Measurements from ENCODE around the gene COX6B1.
"Not testable (repeated sequence)": the region's sequence is repeated elsewhere in the genome, so short reads cannot be mapped to it uniquely, and the experiment has no call there.

The COX6B1 gene

GRCh38 chr19:35648017-35648961 is at the start of gene COX6B1:
TSS of gene COX6B1 (plus strand) at chr19:35648323. CDS start at chr19:35651244, 2,921 bp downstream.
- peak; percentile 98 for DNase-seq (ENCODE audit: low read depth)

GRCh38 chr19:35601971-35602370 is 46.2 kb upstream of the COX6B1 start:
- DNase-seq (ENCODE audit: low read depth) = no peak

DNA sequence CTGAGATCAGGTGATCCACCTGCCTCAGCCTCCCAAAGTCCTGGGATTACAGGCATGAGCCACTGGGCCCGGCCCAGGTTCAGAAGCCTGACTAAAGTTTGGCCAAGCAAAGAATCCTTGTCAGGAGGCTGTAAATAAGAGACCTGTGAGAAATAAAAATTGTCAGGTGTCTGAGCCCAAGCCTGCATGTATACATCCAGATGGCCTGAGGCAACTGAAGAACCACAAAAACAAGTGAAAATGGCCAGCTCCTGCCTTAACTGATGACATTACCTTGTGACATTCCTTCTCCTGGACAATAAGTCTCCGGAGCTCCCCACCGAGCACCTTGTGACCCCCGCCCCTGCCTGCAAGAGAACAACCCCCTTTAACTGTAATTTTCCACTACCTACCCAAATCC is 43.7 kb upstream of the COX6B1 start:
- DNase-seq (ENCODE audit: low read depth) = not testable (repeated sequence)

DNA sequence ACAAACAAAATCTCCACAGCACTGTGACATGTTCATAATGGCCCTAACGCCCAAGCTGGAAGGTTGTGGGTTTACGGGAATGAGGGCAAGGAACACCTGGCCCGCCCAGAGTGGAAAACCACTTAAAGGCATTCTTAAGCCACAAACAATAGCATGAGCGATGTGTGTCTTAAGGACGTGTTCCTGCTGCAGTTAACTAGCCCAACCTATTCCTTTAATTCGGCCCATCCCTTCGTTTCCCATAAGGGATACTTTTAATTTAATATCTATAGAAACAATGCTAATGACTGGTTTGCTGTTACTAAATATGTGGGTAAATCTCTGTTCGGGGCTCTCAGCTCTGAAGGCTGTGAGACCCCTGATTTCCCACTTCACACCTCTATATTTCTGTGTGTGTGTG is 41.0 kb upstream of the COX6B1 start:
- not testable (repeated sequence) for DNase-seq (ENCODE audit: low read depth)

- DNase-seq (ENCODE audit: low read depth) = no peak
Measured at GRCh38 chr19:35607661-35608060, 40.5 kb upstream of the COX6B1 start.

GRCh38 chr19:35608251-35608650 is 39.9 kb upstream of the COX6B1 start:
- DNase-seq (ENCODE audit: low read depth) = peak; percentile 25

- DNase-seq (ENCODE audit: low read depth) = no peak
Measured at GRCh38 chr19:35609851-35610353, 38.2 kb upstream of the COX6B1 start.

DNA sequence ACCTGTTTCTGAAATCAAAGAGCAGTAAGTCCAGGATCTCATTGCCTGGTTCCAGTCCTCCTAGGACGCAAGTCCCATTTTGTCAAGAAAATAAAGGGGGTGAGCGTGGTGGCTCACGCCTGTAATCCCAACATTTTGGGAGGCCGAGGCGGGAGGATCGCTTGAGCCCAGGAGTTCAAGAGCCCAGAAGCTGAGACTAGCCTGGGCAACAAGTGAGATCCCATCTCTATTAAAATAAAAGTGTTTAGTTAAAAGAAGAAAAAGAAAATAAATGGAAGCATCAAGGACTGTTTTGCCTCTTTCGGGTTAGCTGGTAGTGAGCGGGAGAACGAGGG is 35.9 kb upstream of the COX6B1 start:
- no peak for DNase-seq (ENCODE audit: low read depth)

DNA sequence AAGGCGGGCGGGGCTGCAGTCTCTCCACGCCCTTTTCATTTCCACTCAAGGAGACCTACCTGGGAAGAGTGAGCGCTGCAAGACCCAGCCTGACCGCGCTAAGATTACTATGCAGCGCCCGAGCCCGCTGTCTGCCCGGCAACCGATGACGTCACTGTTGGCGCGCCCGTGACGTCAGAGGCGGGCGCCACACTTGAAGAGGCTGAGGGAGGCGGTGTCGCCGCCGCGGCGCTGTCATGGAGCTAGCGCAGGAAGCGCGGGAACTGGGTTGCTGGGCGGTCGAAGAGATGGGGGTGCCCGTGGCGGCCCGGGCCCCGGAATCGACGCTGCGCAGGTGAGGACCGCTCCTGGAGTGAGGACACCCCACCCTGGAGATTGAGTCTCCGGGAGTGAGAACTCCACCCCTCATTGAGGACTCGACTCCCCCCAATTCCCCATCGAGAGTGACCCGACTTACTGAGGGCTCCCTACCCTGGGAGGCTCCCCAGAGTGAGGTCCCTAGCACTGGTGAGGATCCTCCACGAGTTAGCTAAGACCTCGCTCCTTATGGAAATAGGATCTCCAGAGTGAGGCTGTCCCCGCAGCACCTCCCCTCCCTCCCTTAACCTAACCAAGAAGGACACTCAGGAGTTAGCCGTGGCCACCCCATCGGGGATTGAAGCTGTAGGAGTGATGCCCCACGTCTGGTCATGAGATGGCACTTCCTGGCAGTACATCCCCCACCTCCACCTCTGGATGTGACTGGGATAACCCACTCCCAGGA is 35.4 kb upstream of the COX6B1 start, which contains the start of gene HAUS5:
TSS of gene HAUS5 (plus strand) at position 177 of the 763 bp plus-strand sequence. CDS start at position 237, 60 bp downstream.
- peak; percentile 87 for DNase-seq (ENCODE audit: low read depth)

GRCh38 chr19:35613574-35613973 is 34.5 kb upstream of the COX6B1 start:
- DNase-seq (ENCODE audit: low read depth) = no peak

GRCh38 chr19:35615036-35615435 is 33.1 kb upstream of the COX6B1 start:
- DNase-seq (ENCODE audit: low read depth) = no peak

GRCh38 chr19:35618857-35619256 is 29.3 kb upstream of the COX6B1 start:
- DNase-seq (ENCODE audit: low read depth) = no peak

GRCh38 chr19:35619290-35619923 is 28.7 kb upstream of the COX6B1 start:
- no peak for DNase-seq (ENCODE audit: low read depth)

GRCh38 chr19:35620001-35620400 is 28.1 kb upstream of the COX6B1 start:
- DNase-seq (ENCODE audit: low read depth) = no peak

GRCh38 chr19:35621708-35622107 is 26.4 kb upstream of the COX6B1 start:
- no peak for DNase-seq (ENCODE audit: low read depth)

DNA sequence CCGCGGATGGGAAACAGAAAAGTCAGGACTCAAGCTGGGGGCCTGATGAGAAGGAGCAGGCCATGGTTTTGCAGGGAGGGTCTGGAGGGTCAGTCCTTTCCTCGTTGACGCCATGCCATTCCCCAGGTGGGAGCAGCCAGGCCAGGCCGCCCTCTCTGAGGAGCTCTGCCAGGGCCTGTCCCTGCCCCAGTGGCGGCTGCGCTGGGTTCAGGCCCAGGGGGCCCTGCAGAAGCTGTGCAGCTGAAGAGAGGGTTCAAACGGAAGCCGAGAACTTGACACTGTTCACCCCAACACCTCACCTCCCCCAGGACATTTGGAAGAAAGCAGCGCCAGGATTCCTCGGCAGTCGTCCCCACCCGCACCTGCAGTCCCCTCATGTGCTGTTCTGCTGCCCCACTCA is 25.4 kb upstream of the COX6B1 start:
- DNase-seq (ENCODE audit: low read depth) = no peak

DNA sequence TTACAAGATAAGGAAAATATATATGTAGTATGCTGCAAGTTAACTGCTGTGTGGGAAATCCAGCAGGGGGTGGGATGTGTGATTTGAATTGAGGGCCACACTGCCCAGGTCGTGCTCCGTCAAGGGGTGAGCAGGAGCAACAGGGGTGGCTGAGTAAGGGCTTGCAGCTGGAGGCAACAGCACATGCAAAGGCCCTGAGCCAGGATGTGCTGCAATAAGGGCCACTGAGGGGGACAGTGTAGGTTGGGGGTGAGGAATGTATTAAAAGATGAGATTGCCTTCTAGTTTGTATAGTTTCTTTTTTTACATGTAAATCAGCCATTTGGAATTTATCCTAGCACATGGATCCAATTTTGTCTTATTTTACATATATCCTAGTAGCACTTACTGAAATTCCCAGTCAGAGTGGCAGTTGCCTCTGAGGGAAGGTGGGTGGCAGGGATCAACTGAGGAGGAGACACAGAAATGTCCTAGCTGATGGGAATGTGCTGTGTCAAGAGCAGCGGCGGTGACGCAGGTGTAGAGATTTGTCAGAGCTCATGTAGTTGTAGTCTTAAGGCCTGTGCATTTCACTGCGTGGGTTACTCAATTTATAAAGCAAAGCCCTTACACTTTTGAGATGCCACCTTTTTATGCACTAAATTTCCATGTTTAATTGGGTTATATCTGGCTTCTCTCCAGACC is 24.7 kb upstream of the COX6B1 start:
- no peak for DNase-seq (ENCODE audit: low read depth)

GRCh38 chr19:35628264-35628564 is 19.9 kb upstream of the COX6B1 start:
- no peak for DNase-seq (ENCODE audit: low read depth)

DNA sequence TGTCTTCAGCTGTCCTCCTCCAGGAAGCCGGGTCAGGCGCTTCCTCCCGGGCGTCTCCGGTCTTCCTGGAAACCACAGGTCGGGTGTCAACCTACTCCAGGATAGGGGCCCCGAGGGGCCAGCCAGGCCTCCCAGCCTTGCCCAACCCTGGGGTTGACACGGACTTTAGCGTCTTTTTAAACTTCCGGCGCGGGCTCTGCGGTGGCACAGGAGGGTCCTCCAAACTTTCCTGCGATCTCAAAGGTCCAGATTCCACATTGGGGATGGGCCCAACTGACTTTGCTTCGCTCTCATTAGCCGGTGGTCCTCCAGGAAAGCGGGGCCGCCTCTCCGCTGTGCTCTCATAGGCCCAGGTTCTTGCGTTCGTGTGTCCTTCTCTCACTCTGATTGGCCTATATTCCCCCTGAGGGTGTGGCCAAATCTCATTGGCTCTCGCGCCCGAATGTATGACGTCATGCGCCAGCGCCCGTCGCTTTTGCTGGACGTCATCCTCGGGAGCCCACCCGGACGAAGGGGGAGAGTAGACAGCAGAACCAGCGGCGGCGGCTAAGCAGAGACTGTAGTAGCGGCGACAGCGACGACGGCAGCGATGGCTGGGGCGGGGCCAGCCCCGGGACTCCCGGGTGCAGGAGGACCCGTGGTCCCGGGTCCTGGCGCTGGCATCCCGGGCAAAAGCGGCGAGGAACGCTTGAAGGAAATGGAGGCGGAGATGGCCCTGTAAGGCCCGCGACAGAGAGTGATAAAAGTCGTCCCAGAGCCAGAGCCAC is 19.4 kb upstream of the COX6B1 start, which contains the start of gene RBM42:
TSS of gene RBM42 (plus strand) at position 472 of the 767 bp plus-strand sequence. CDS start at position 590, 118 bp downstream.
- DNase-seq (ENCODE audit: low read depth) = peak; percentile 99

DNA sequence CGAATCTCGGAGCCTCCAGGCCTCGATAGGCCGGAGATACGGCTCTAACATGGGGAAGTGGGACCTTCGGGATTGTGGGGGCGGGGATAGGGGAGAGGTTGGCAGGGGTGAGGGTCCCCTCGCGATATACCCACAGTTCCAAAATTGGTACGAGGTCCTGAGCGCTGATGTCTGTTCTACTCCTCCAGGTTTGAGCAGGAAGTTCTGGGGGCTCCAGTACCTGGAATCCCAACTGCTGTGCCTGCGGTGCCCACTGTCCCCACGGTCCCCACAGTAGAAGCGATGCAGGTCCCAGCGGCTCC is 18.8 kb upstream of the COX6B1 start:
- DNase-seq (ENCODE audit: low read depth) = no peak
